HG02571 (cell line): ENCODE data around the gene TNFAIP8L3.

Source experiments
- ATAC-seq: cut with Tn5 transposase; IDR thresholded peaks from one replicate; pipeline ENCODE4 v1.9.1; 2021; ENCODE audit warnings: mild to moderate bottlenecking, moderate library complexity; ENCODE audit not compliant: unreplicated experiment

Gene TNFAIP8L3

DNA sequence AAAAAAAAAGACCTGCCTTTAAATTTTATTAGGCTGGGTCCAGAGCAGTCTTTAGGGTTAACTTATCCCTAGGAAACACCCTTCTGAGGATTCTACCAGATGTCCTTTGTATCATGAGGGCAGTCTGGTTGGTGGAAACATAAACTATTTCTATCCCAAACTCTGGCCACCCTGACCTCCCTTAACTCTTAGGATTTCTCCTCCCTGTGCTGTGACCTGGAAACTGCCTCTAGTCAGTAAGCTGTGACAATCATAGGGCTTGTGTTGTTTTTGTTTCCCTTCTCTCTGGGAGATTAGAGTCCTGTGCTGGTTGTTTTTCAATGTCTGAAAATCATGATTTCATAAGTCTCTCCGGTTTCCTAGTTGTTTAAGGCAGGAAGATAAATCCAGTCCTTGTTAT lies 78.1 kb downstream of the TNFAIP8L3 start:
- ATAC-seq = no peak

- ATAC-seq = no peak
These were observed 83.5 kb downstream of the TNFAIP8L3 start for GRCh38 chr15:51011212-51011611.

GRCh38 chr15:51007131-51007666 lies 87.5 kb downstream of the TNFAIP8L3 start:
- no peak for ATAC-seq
